Panc1 (cell line): Measurements from ENCODE around the gene KDM4E. TPM values are rescaled to one million over a fixed set of nuclear protein-coding genes. Genes with fewer than 3 reads are reported as not detected.

ENCODE experiments used
- ATAC-seq: fragments of 200-7000 bp; cut with Tn5 transposase; 2 replicates; pipeline ENCODE4 v1.9.1; 2020; ENCODE audit warnings: mild to moderate bottlenecking, moderate library complexity
- BruUV-seq: library from RNA; stranded (reverse); fragments of 400-500 nt; replicated peaks from 2 replicates; lab custom pipeline; 2021; lab: Mats Ljungman, UMichigan
- CTCF ChIA-PET: fragments of 300-600 bp; sonication (Branson Sonifier 250); formaldehyde crosslinking; loops from one replicate; lab custom pipeline; 2022; ENCODE audit warnings: antibody characterized with exemption; lab: Charles Lee
- POLR2A ChIA-PET: fragments of 300-600 bp; sonication (Branson Sonifier 250); formaldehyde crosslinking; loops from one replicate; lab custom pipeline; 2022; ENCODE audit warnings: antibody characterized with exemption; lab: Charles Lee
- DNase-seq: peaks from one replicate; pipeline ENCODE4 v3.0.0-alpha.2; 2010; ENCODE audit warnings: low read depth, low spot score
- H3K27ac ChIP-seq: 2 replicates; pipeline ENCODE4 v1.5.1; 2011; ENCODE audit warnings: mild to moderate bottlenecking, low read length, inconsistent platforms
- H3K27me3 ChIP-seq: fragments of 200-500 bp; sonication (Bioruptor generic); 2 replicates; pipeline ENCODE4 v1.6.0; 2014; ENCODE audit warnings: low read length, inconsistent platforms; ENCODE audit not compliant: control insufficient read depth, insufficient read depth
- H3K36me3 ChIP-seq: fragments of 200-500 bp; sonication (Bioruptor generic); 2 replicates; pipeline ENCODE4 v1.5.1; 2014; ENCODE audit warnings: inconsistent platforms, mild to moderate bottlenecking, low read length, moderate library complexity; ENCODE audit not compliant: control insufficient read depth, insufficient read depth
- H3K4me1 ChIP-seq: 2 replicates; pipeline ENCODE4 v1.5.1; 2011; ENCODE audit warnings: inconsistent platforms, mild to moderate bottlenecking, low read length, moderate library complexity; ENCODE audit not compliant: control insufficient read depth, insufficient read depth
- H3K4me3 ChIP-seq, 2 experiments: 2 replicates each; pipeline ENCODE4 v1.5.1; 2011 to 2012; ENCODE audit warnings: low read depth in 2 of 2, low read length in 2 of 2, mild to moderate bottlenecking in 2 of 2, inconsistent platforms in 1 of 2, moderate library complexity in 1 of 2
- H3K9me3 ChIP-seq: fragments of 200-500 bp; sonication (Bioruptor generic); 2 replicates; pipeline ENCODE4 v1.5.1; 2014; ENCODE audit warnings: low read depth, mild to moderate bottlenecking, inconsistent platforms, low read length, moderate library complexity; ENCODE audit not compliant: control insufficient read depth, insufficient read depth
- POLR2AphosphoS5 ChIP-seq: IDR thresholded peaks from 2 replicates; pipeline ENCODE4 v1.6.1; 2012; ENCODE audit warnings: mild to moderate bottlenecking, low read depth, low read length, moderate library complexity
- REST ChIP-seq, 2 experiments: IDR thresholded peaks; 2 replicates each; pipeline ENCODE4 v1.6.1; 2011 to 2012; ENCODE audit warnings: low read depth in 2 of 2, control low read depth in 1 of 2, low read length in 1 of 2, mild to moderate bottlenecking in 1 of 2, moderate library complexity in 1 of 2; ENCODE audit not compliant: insufficient read depth in 1 of 2
- SIN3A ChIP-seq: IDR thresholded peaks from 2 replicates; pipeline ENCODE4 v1.6.1; 2012; ENCODE audit warnings: low read depth, mild to moderate bottlenecking, low read length, moderate library complexity, borderline replicate concordance; ENCODE audit not compliant: insufficient read depth
- TCF7L2 ChIP-seq: IDR thresholded peaks from 2 replicates; pipeline ENCODE4 v1.6.1; 2011; ENCODE audit warnings: mild to moderate bottlenecking, low read depth, low read length, inconsistent platforms
- in situ Hi-C: cut with HindIII; loops from 2 replicates; pipeline ENCODE4 v1.10.0; 2016; ENCODE audit warnings: low sequenced_read_pairs, low pct_unique_long_range_greater_than_20kb
- intact Hi-C: fragments of 100-400 bp; cut with micrococcal nuclease; formaldehyde crosslinking; loops from one replicate; pipeline ENCODE4 v1.10.0; 2022; ENCODE audit not compliant: unreplicated experiment
- total RNA-seq: library from RNA; stranded (reverse); gene quantifications from one replicate; pipeline ENCODE4 v1.2.1, GENCODE V29; 2021; ENCODE audit not compliant: unreplicated experiment
- TF ChIP-seq, protein P1 (sequence below): fragments of 450-650 bp; IDR thresholded peaks from 2 replicates; pipeline ENCODE4 v1.5.1; 2017; ENCODE audit warnings: mild to moderate bottlenecking

Gene KDM4E
- total RNA-seq, 1 experiment from 2014 or later = not detected

DNA sequence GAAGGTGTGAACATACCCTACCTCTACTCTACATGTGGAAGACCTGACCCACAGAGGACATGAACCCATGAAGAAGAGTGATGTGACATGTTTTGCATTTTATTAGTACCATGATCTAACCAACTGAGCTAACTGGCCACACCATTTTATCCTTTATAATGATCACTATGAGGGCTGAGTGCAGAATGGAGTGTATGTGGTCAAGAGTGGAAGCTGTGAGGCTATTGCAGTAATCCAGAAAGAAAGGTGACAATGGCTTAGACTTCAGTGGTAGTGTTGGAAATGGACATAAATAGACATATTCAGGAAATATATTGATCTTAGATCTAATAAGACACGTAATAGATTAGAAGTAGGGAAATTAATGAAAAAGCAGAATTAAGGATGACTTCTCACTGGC, 45.4 kb downstream of the KDM4E start:
- H3K36me3 ChIP-seq = peaks cover 2% of the 10 kb centered on the region; the same call in 1 of the 2 replicates
- BruUV-seq = no TSS peak
- no peak overlapping the region for H3K27ac ChIP-seq
- CTCF ChIA-PET = interaction anchor here (1.1 to 1.2 kb wide), 2 partner anchors 25 to 80 kb away, joined by 3 to 4 read pairs; no protein-coding TSS in a partner anchor
- in situ Hi-C loops (no loop called here), intact Hi-C loops (no loop called here)
- DNase-seq (no peak), ATAC-seq (no peak)
- no peak overlapping the region for H3K4me3 ChIP-seq
- TF ChIP-seq REST (IDR thresholded peaks at IDR 0.05; ENCODE audit: insufficient read depth in 1 of 2, low read depth in 2 of 2, low read length in 1 of 2) (no peak), POLR2AphosphoS5 (no peak), TCF7L2 (no peak), SIN3A (no peak)
- TF ChIP-seq, protein P1, sequence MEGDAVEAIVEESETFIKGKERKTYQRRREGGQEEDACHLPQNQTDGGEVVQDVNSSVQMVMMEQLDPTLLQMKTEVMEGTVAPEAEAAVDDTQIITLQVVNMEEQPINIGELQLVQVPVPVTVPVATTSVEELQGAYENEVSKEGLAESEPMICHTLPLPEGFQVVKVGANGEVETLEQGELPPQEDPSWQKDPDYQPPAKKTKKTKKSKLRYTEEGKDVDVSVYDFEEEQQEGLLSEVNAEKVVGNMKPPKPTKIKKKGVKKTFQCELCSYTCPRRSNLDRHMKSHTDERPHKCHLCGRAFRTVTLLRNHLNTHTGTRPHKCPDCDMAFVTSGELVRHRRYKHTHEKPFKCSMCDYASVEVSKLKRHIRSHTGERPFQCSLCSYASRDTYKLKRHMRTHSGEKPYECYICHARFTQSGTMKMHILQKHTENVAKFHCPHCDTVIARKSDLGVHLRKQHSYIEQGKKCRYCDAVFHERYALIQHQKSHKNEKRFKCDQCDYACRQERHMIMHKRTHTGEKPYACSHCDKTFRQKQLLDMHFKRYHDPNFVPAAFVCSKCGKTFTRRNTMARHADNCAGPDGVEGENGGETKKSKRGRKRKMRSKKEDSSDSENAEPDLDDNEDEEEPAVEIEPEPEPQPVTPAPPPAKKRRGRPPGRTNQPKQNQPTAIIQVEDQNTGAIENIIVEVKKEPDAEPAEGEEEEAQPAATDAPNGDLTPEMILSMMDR = no peak
- H3K27me3 ChIP-seq = no peaks in the 10 kb centered on the region
- peaks cover 8% of the 10 kb centered on the region; the same call in 1 of the 2 replicates for H3K4me1 ChIP-seq
- H3K9me3 ChIP-seq = no peaks in the 10 kb centered on the region
- POLR2A ChIA-PET = no interaction called here

- ATAC-seq = no peak
- ChIA-PET POLR2A (no interaction called here), CTCF (no interaction called here)
- BruUV-seq = no TSS peak
- Histone ChIP-seq H3K4me3 (no peak overlapping the region), H3K36me3 (no peaks in the 10 kb centered on the region; the same call in 1 of the 2 replicates), H3K9me3 (no peaks in the 10 kb centered on the region), H3K27ac (no peak overlapping the region), H3K4me1 (peaks cover 8% of the 10 kb centered on the region; the same call in 1 of the 2 replicates), H3K27me3 (no peaks in the 10 kb centered on the region)
- TF ChIP-seq POLR2AphosphoS5 = no peak
- TF ChIP-seq SIN3A = no peak
- no peak for TF ChIP-seq REST (IDR thresholded peaks at IDR 0.05; ENCODE audit: insufficient read depth in 1 of 2, low read depth in 2 of 2, low read length in 1 of 2)
- TF ChIP-seq TCF7L2 = no peak
- TF ChIP-seq, protein P1 = no peak
- in situ Hi-C loops = no loop called here
- intact Hi-C loops = no loop called here
- no peak for DNase-seq
Observed at GRCh38 chr11:95072948-95073347, 47.9 kb downstream of the KDM4E start.
